ENCODE measurements around the gene THEM4.

GRCh38 chr1:151956957-151957497 lies 47.7 kb upstream of the THEM4 start:
- TF ChIP-seq CTCF (IDR thresholded peaks at IDR 0.05 in 8 of 11, conservative IDR thresholded peaks at IDR 0.05 in 3 of 11) (no peak), POLR2AphosphoS5 (IDR thresholded peaks at IDR 0.05) (no peak), POLR2A (IDR thresholded peaks at IDR 0.05) (no peak)
